Measurements from ENCODE around the gene C17orf113. TPM values are rescaled to one million over a fixed set of nuclear protein-coding genes. Genes with fewer than 3 reads are reported as not detected.

The C17orf113 gene
- total RNA-seq, 1 donor from 2014 or later = 4.5 TPM

DNA sequence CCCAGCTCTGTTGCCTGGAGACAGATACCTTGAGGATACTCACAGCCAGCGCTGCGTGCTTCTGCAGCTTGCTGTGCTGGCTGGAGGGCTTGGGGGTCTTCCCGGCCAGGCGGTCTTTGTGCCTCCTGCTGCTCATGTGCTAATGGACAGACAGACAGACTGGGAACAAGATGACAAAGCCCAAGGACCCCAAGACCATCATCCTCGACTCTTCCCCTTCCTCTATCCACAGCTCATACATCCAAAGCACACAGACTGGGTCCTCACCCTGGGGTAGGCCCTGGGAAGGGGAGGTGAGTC lies 22.9 kb downstream of the C17orf113 start:
- Mint-ChIP-seq H3K27me3 (no peaks in the 10 kb centered on the region), H3K36me3 (ENCODE audit: low read depth) (peaks cover 23% of the 10 kb centered on the region), H3K4me3 (no peak overlapping the region), H3K4me1 (peaks cover 18% of the 10 kb centered on the region), H3K27ac (no peak overlapping the region), H3K9me3 (no peaks in the 10 kb centered on the region)
- ATAC-seq (ENCODE audit: low read depth) = no peak
- TF ChIP-seq, protein P1, sequence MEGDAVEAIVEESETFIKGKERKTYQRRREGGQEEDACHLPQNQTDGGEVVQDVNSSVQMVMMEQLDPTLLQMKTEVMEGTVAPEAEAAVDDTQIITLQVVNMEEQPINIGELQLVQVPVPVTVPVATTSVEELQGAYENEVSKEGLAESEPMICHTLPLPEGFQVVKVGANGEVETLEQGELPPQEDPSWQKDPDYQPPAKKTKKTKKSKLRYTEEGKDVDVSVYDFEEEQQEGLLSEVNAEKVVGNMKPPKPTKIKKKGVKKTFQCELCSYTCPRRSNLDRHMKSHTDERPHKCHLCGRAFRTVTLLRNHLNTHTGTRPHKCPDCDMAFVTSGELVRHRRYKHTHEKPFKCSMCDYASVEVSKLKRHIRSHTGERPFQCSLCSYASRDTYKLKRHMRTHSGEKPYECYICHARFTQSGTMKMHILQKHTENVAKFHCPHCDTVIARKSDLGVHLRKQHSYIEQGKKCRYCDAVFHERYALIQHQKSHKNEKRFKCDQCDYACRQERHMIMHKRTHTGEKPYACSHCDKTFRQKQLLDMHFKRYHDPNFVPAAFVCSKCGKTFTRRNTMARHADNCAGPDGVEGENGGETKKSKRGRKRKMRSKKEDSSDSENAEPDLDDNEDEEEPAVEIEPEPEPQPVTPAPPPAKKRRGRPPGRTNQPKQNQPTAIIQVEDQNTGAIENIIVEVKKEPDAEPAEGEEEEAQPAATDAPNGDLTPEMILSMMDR (IDR thresholded peaks at IDR 0.05) = no peak
- POLR2A ChIA-PET = interaction anchor here (0.9 to 2.6 kb wide), 2 partner anchors 10 to 85 kb away, joined by 11 to 12 read pairs; partner anchors contain the start of genes DHX58 and DNAJC7
- CTCF ChIA-PET = interaction anchor here (1.7 to 2.8 kb wide), 2 partner anchors 10 to 88 kb away, joined by 5 to 12 read pairs; partner anchors contain the start of gene DNAJC7
- intact Hi-C loops (cut with micrococcal nuclease) = no loop called here
- DNase-seq = no peak

DNA sequence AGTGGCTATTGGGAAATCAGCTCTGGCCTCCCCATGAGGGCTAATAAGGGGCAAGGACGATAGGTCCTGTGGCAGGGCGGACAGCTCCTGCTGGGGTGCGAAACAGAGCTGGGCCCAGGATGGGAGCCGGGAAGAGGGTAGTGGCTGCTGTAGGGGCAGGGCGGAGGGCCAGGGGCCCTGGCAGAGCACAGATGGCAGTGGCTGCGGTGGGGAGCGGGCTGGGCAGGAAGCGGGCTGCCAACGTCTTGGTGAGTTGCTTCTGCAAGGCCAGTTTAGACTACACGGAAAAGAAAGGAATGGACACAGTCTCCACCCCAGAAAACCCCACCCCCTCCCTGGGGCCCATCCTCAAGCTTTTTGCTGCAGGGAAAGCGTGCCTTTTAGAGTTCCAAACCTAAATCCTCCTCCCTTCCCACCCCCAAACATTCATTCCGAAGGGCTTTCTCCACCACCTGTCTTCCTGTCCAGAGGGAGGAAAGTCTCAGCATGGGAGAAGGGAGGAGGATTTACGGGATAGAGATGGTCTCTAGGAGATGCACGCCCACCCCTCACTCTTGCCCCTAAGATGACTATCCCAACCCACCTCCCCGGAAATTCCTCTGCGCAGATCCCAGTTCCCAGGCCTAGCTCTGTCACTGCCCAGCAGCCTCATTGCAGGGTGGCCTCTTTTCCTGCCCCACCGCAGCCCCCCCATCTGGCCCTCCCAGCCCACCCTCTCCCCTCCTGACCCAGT lies 23.4 kb downstream of the C17orf113 start:
- H3K4me3 Mint-ChIP-seq = no peak overlapping the region
- TF ChIP-seq, protein P1 (IDR thresholded peaks at IDR 0.05) = no peak
- DNase-seq (no peak), ATAC-seq (ENCODE audit: low read depth) (no peak)
- no peaks in the 10 kb centered on the region for H3K27me3 Mint-ChIP-seq
- no peak overlapping the region for H3K27ac Mint-ChIP-seq
- POLR2A ChIA-PET = interaction anchor here (0.9 to 2.6 kb wide), 2 partner anchors 10 to 86 kb away, joined by 11 to 12 read pairs; partner anchors contain the start of genes DHX58 and DNAJC7
- no peaks in the 10 kb centered on the region for H3K9me3 Mint-ChIP-seq
- CTCF ChIA-PET = interaction anchor here (1.0 to 2.8 kb wide), 2 partner anchors 64 to 89 kb away, joined by 3 to 12 read pairs; no protein-coding TSS in a partner anchor
- H3K4me1 Mint-ChIP-seq = peaks cover 21% of the 10 kb centered on the region
- intact Hi-C loops (cut with micrococcal nuclease) = no loop called here
- peaks cover 28% of the 10 kb centered on the region for H3K36me3 Mint-ChIP-seq (ENCODE audit: low read depth)

DNA sequence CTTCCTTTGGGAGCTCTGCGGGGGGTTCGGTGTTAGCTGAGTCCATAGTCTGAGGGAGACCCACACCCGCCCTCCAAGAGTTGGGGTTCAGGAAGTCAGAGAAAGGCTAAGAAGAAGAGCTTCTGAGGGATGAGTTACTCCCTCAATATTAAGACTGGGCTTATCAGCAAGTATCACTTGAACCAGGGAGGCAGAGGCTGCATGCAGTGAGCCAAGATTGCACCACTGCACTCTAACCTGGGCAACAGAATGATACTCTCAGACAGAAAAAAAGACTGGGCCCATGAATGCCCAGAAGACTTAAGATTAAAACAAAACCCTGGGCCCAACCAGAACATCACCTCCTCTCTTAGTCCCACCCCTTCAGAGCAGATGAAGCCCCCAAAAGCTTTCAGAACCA lies 24.5 kb downstream of the C17orf113 start:
- no peaks in the 10 kb centered on the region for H3K9me3 Mint-ChIP-seq
- ChIA-PET POLR2A (interaction anchor here (1.1 to 2.6 kb wide), 3 partner anchors 9 to 60 kb away, joined by 3 to 11 read pairs (median 5); partner anchors contain the start of gene DNAJC7), CTCF (interaction anchor here (1.0 to 2.8 kb wide), 4 partner anchors 25 to 90 kb away, joined by 3 to 12 read pairs (median 4); partner anchors contain the start of gene C17orf113)
- ATAC-seq (ENCODE audit: low read depth) = no peak
- no peak overlapping the region for H3K4me3 Mint-ChIP-seq
- H3K4me1 Mint-ChIP-seq = peaks cover 28% of the 10 kb centered on the region
- no peak overlapping the region for H3K27ac Mint-ChIP-seq
- no peak for DNase-seq
- peaks cover 34% of the 10 kb centered on the region for H3K36me3 Mint-ChIP-seq (ENCODE audit: low read depth)
- intact Hi-C loops (cut with micrococcal nuclease) = loop anchor here (1.0 to 2.0 kb wide), 4 partner anchors 25 to 157 kb away; partner anchors contain the start of gene C17orf113
- TF ChIP-seq, protein P1 (IDR thresholded peaks at IDR 0.05) = no peak
- H3K27me3 Mint-ChIP-seq = no peaks in the 10 kb centered on the region

DNA sequence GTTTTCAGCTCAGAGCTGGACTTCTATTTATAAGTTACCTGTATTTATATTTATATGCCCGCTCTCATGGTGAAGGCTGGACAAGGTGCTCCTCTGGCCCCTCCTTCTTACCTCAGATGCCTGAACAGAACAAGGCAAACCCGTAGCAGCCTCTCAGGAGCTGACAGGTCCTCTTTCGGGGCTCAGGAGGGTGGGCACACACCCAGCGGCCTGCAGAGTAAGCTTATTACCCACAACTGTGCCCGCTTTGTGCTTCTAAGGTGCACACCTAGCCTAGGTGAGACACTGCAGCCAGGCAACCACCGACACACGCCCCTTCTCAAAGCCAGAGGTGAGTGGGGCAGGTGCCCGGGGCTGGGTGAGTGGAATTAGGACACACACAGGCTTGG lies 25.2 kb downstream of the C17orf113 start:
- ChIA-PET POLR2A (interaction anchor here (0.7 to 2.9 kb wide), 5 partner anchors 8 to 95 kb away, joined by 3 to 11 read pairs (median 5); partner anchors contain the start of genes DHX58 and DNAJC7), CTCF (interaction anchor here (0.9 to 2.8 kb wide), 5 partner anchors 10 to 91 kb away, joined by 3 to 12 read pairs (median 4); partner anchors contain the start of gene C17orf113)
- Mint-ChIP-seq H3K27me3 (no peaks in the 10 kb centered on the region), H3K9me3 (no peaks in the 10 kb centered on the region), H3K4me3 (no peak overlapping the region), H3K36me3 (ENCODE audit: low read depth) (peaks cover 38% of the 10 kb centered on the region), H3K4me1 (peaks cover 35% of the 10 kb centered on the region), H3K27ac (peak overlapping the region; percentile 89)
- ATAC-seq (ENCODE audit: low read depth) (no peak), DNase-seq (no peak)
- intact Hi-C loops (cut with micrococcal nuclease) = loop anchor here (1.0 to 2.0 kb wide), 4 partner anchors 26 to 158 kb away; partner anchors contain the start of gene C17orf113
- TF ChIP-seq, protein P1 (IDR thresholded peaks at IDR 0.05) = no peak

Data from activated B cell treated with CpG ODN at 0.5 μM for 24 hours (primary cell).